Measurements from ENCODE around the gene VEZT.
A peak's percentile ranks its signal among the peaks of the same experiment; 100 is the strongest.
"Not testable (repeated sequence)": the region's sequence is repeated elsewhere in the genome, so short reads cannot be mapped to it uniquely, and the experiment has no call there.

VEZT gene

GRCh38 chr12:95227818-95228356 lies 10.3 kb downstream of the VEZT start:
- DNase-seq: no peak

- no peak for DNase-seq
Observed at GRCh38 chr12:95228617-95229016, 11.0 kb downstream of the VEZT start.

GRCh38 chr12:95229636-95230035 lies 12.0 kb downstream of the VEZT start:
- DNase-seq: no peak

- DNase-seq: no peak
Observed at GRCh38 chr12:95230313-95230712, 12.7 kb downstream of the VEZT start.

- DNase-seq: no peak
Observed at GRCh38 chr12:95231190-95231589, 13.6 kb downstream of the VEZT start.

- not testable (repeated sequence) for DNase-seq
Observed at GRCh38 chr12:95234187-95234586, 16.6 kb downstream of the VEZT start.

GRCh38 chr12:95235621-95236020 lies 18.0 kb downstream of the VEZT start:
- DNase-seq: not testable (repeated sequence)

- no peak for DNase-seq
Observed at GRCh38 chr12:95237315-95237714, 19.7 kb downstream of the VEZT start.

- DNase-seq: no peak
Observed at GRCh38 chr12:95238150-95238549, 20.5 kb downstream of the VEZT start.

- no peak for DNase-seq
Observed at GRCh38 chr12:95239216-95239615, 21.6 kb downstream of the VEZT start.

- DNase-seq: not testable (repeated sequence)
Observed at GRCh38 chr12:95239835-95240234, 22.2 kb downstream of the VEZT start.

- no peak for DNase-seq
Observed at GRCh38 chr12:95240556-95240955, 22.9 kb downstream of the VEZT start.

GRCh38 chr12:95241138-95241537 lies 23.5 kb downstream of the VEZT start:
- not testable (repeated sequence) for DNase-seq

- no peak for DNase-seq
Observed at GRCh38 chr12:95241761-95242506, 24.3 kb downstream of the VEZT start.

- no peak for DNase-seq
Observed at GRCh38 chr12:95243497-95244183, 26.0 kb downstream of the VEZT start.

GRCh38 chr12:95244350-95244749 lies 26.7 kb downstream of the VEZT start:
- DNase-seq: no peak

GRCh38 chr12:95248095-95248494 lies 30.5 kb downstream of the VEZT start:
- no peak for DNase-seq

- no peak for DNase-seq
Observed at GRCh38 chr12:95248604-95249360, 31.2 kb downstream of the VEZT start.

GRCh38 chr12:95253386-95253785 lies 35.8 kb downstream of the VEZT start:
- no peak for DNase-seq

GRCh38 chr12:95257541-95257940 lies 39.9 kb downstream of the VEZT start:
- no peak for DNase-seq

- DNase-seq: no peak
Observed at GRCh38 chr12:95258151-95258550, 40.5 kb downstream of the VEZT start.

GRCh38 chr12:95258803-95259202 lies 41.2 kb downstream of the VEZT start:
- DNase-seq: no peak

- DNase-seq: peak; percentile 27
Observed at GRCh38 chr12:95259368-95259767, 41.8 kb downstream of the VEZT start.

GRCh38 chr12:95261109-95261508 lies 43.5 kb downstream of the VEZT start:
- no peak for DNase-seq
